Cerebellar nuclear complex (tissue), 1 donor: ENCODE measurements around the gene EDN1.
"Not testable (repeated sequence)": the region's sequence is repeated elsewhere in the genome, so short reads cannot be mapped to it uniquely, and the experiment has no call there.

Source experiments
- DNase-seq, 2 experiments: peaks; one replicate each; lab custom pipeline; 2025; lab: John Stamatoyannopoulos, UW

EDN1 gene

GRCh38 chr6:12325872-12326271 lies 35.7 kb downstream of the EDN1 start:
- no peak for DNase-seq

GRCh38 chr6:12327391-12327790 lies 37.2 kb downstream of the EDN1 start:
- DNase-seq, result no peak

- no peak for DNase-seq
Measured at GRCh38 chr6:12327988-12328387, 37.8 kb downstream of the EDN1 start.

GRCh38 chr6:12328701-12329100 lies 38.5 kb downstream of the EDN1 start:
- no peak for DNase-seq

- DNase-seq, result no peak
Measured at GRCh38 chr6:12331474-12331873, 41.3 kb downstream of the EDN1 start.

- DNase-seq, result no peak
Measured at GRCh38 chr6:12331951-12332749, 42.0 kb downstream of the EDN1 start.

- not testable (repeated sequence) for DNase-seq
Measured at GRCh38 chr6:12332750-12333079, 42.6 kb downstream of the EDN1 start.

GRCh38 chr6:12333128-12333527 lies 43.0 kb downstream of the EDN1 start:
- DNase-seq, result no peak

GRCh38 chr6:12334526-12335130 lies 44.5 kb downstream of the EDN1 start:
- no peak for DNase-seq

GRCh38 chr6:12335131-12335527 lies 45.0 kb downstream of the EDN1 start:
- no peak for DNase-seq

- DNase-seq, result no peak
Measured at GRCh38 chr6:12335717-12336116, 45.6 kb downstream of the EDN1 start.

- DNase-seq, result no peak
Measured at GRCh38 chr6:12336121-12336971, 46.2 kb downstream of the EDN1 start.

GRCh38 chr6:12339022-12339421 lies 48.9 kb downstream of the EDN1 start:
- no peak for DNase-seq

- no peak for DNase-seq
Measured at GRCh38 chr6:12339808-12340487, 49.8 kb downstream of the EDN1 start.

GRCh38 chr6:12340488-12340818 lies 50.3 kb downstream of the EDN1 start:
- DNase-seq, result no peak

- DNase-seq, result no peak
Measured at GRCh38 chr6:12342664-12343063, 52.5 kb downstream of the EDN1 start.

- no peak for DNase-seq
Measured at GRCh38 chr6:12343122-12343439, 52.9 kb downstream of the EDN1 start.

GRCh38 chr6:12343440-12344162 lies 53.4 kb downstream of the EDN1 start:
- DNase-seq, result no peak

- DNase-seq, result no peak
Measured at GRCh38 chr6:12344296-12344695, 54.1 kb downstream of the EDN1 start.

GRCh38 chr6:12344961-12345693 lies 55.0 kb downstream of the EDN1 start:
- DNase-seq, result no peak

GRCh38 chr6:12345694-12346058 lies 55.5 kb downstream of the EDN1 start:
- no peak for DNase-seq
